Sigmoid colon (tissue), 4 donors: ENCODE measurements around the gene C4orf46.
"Not testable (repeated sequence)": the region's sequence is repeated elsewhere in the genome, so short reads cannot be mapped to it uniquely, and the experiment has no call there.

Source experiments
- CTCF ChIP-seq, 4 experiments: fragments of 450-650 bp in 3 of 4; fragments of 200-600 bp in 1 of 4; IDR thresholded peaks; one replicate each; pipeline ENCODE4 v1.5.1; 2016 to 2019; ENCODE audit warnings: antibody characterized with exemption in 4 of 4, mild to moderate bottlenecking in 3 of 4, moderate library complexity in 2 of 4
- POLR2A ChIP-seq, 2 donors: fragments of 450-650 bp; IDR thresholded peaks; one replicate each; pipeline ENCODE4 v1.6.1; 2016; ENCODE audit warnings: antibody characterized with exemption in 2 of 2, mild to moderate bottlenecking in 2 of 2, moderate library complexity in 2 of 2
- POLR2AphosphoS5 ChIP-seq, 4 donors: sonication (generic); formaldehyde crosslinking; IDR thresholded peaks; one replicate each; pipeline ENCODE4 v1.6.1; 2017; ENCODE audit warnings: antibody characterized with exemption in 4 of 4

DNA sequence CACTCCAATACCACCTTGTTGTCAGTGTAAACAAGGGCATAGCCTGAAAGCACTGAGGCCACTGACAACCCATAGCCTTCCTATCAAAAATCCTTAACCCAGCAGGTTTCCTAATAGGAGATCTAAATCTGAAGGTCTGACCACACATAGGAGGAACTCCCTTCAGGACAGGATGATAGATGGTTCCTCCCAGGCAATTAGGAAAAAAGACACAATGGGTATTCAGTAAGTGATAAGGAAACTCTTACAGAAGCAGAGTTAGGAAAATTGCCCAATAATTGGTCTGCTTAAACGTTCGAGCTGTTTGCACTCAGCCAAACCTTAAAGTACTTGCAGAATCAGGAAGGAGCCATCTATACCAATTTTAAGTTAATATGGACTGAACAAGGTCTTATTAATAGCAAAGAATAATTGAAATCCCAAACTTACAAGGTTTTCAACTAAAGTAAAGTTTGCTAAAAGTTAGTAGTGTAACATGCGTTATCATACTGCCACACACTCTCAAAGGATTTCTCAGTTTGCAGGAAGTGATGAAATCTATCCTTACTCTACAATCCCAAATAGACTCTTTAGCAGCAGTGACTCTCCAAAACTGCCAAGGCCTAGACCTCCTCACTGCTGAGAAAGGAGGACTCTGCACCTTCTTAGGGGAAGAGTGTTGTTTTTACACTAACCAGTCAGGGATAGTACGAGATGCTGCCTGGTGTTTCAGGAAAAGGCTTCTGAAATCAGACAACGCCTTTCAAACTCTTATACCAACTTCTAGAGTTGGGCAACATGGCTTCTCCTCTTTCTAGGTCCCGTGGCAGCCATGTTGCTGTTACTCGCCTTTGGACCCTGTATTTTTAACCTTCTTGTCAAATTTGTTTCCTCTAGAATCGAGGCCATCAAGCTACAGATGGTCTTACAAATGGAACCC lies 7.7 kb downstream of the C4orf46 start:
- TF ChIP-seq CTCF, POLR2A, POLR2AphosphoS5 (IDR thresholded peaks at IDR 0.05): not testable (repeated sequence)
